Lower leg skin (tissue), 4 donors: ENCODE data around the gene EIF2B1. TPM values are rescaled to one million over a fixed set of nuclear protein-coding genes. Genes with fewer than 3 reads are reported as not detected.
A peak's percentile ranks its signal among the peaks of the same experiment; 100 is the strongest.

Experiments used
- DNase-seq, 2 donors: peaks; one replicate each; pipeline ENCODE4 v3.0.0-alpha.2; 2019; ENCODE audit warnings: low spot score in 2 of 2
- H3K4me3 ChIP-seq: fragments of 200-600 bp; sonication (generic); 2 replicates; pipeline ENCODE4 v1.5.1; 2017; ENCODE audit warnings: mild to moderate bottlenecking, low read depth; ENCODE audit not compliant: poor library complexity, severe bottlenecking
- CTCF ChIP-seq, 3 donors: fragments of 450-650 bp; IDR thresholded peaks; one replicate each; pipeline ENCODE4 v1.5.1; 2016; ENCODE audit warnings: antibody characterized with exemption in 3 of 3, mild to moderate bottlenecking in 3 of 3, moderate library complexity in 2 of 3
- POLR2A ChIP-seq, 2 donors: fragments of 450-650 bp; IDR thresholded peaks; one replicate each; pipeline ENCODE4 v1.6.1; 2016 to 2017; ENCODE audit warnings: antibody characterized with exemption in 2 of 2, mild to moderate bottlenecking in 1 of 2, moderate library complexity in 1 of 2
- WGBS, 2 donors: methylation state at CpG; one replicate each; pipeline ENCODE4 v1.1.5; 2018; 5-methylcytosine and 5-hydroxymethylcytosine counted together
- intact Hi-C: fragments of 100-400 bp; cut with DNase I; formaldehyde crosslinking; loops from one replicate; pipeline ENCODE4 v1.15.0; 2023; ENCODE audit warnings: low total_unique reads
- total RNA-seq, 4 donors: library from RNA; depleted of rRNA; stranded (reverse); fragments of >200 nt; gene quantifications; one replicate each; pipeline ENCODE4 v1.1.0, GENCODE V29; 2016

The EIF2B1 gene
- 100 to 1,000 TPM; 131 to 159 (median 146) TPM for total RNA-seq

- 0 to 1% methylated on average over 20 to 50 of the region's 52 CpGs for WGBS, 2 donors
- peak; percentile 95 to 99 for DNase-seq
- TF ChIP-seq CTCF (IDR thresholded peaks at IDR 0.05) (no peak), POLR2A (IDR thresholded peaks at IDR 0.05) (no peak)
- peak within 1 kb of the TSS; percentile 84 for H3K4me3 ChIP-seq
- intact Hi-C loops, result no loop called here
These were observed at the start of gene EIF2B1, which contains the start of gene GTF2H3 for GRCh38 chr12:123633379-123634141. EIF2B1 (minus strand) TSS chr12:123633686; CDS start chr12:123633557, 129 bp downstream. GTF2H3 (plus strand) TSS chr12:123633829; CDS start chr12:123633860, 31 bp downstream.

DNA sequence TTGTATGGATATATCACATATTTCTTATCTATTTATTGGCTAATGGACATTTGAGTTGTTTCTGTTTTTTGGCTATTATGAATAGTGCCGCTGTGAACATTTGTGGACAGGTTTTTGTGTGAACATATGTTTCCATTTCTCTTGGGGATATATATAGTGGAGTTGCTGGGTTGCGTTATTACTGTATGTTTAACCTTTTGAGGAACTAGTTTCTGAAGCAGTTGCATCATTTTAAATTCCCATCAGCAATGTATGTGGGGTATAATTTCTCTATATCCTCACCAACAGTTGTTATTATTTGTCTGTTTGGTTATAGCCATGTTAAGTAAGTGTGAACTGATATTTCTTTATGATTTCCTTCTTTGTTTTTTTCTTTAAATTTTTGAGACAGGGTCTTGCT, 48.1 kb upstream of the EIF2B1 start:
- TF ChIP-seq POLR2A (IDR thresholded peaks at IDR 0.05) (no peak), CTCF (IDR thresholded peaks at IDR 0.05) (no peak)
- intact Hi-C loops, result no loop called here
- WGBS, 2 donors, result 83 to 84% methylated on average over 2 of the region's 2 CpGs
- DNase-seq, result no peak
- H3K4me3 ChIP-seq, result no peak overlapping the region

GRCh38 chr12:123678981-123679380, 45.5 kb upstream of the EIF2B1 start:
- TF ChIP-seq CTCF (IDR thresholded peaks at IDR 0.05), result no peak
- no peak for TF ChIP-seq POLR2A (IDR thresholded peaks at IDR 0.05)
- H3K4me3 ChIP-seq, result no peak overlapping the region
- no peak for DNase-seq
- intact Hi-C loops, result no loop called here
- 97% methylated on average over 10 of the region's 10 CpGs for WGBS, 2 donors

- DNase-seq, result no peak
- WGBS, 2 donors, result 91 to 93% methylated on average over 9 of the region's 9 CpGs
- H3K4me3 ChIP-seq, result no peak overlapping the region
- intact Hi-C loops, result no loop called here
- no peak for TF ChIP-seq POLR2A (IDR thresholded peaks at IDR 0.05)
- TF ChIP-seq CTCF (IDR thresholded peaks at IDR 0.05), result no peak
These were observed 43.3 kb upstream of the EIF2B1 start for GRCh38 chr12:123676616-123677320.

DNA sequence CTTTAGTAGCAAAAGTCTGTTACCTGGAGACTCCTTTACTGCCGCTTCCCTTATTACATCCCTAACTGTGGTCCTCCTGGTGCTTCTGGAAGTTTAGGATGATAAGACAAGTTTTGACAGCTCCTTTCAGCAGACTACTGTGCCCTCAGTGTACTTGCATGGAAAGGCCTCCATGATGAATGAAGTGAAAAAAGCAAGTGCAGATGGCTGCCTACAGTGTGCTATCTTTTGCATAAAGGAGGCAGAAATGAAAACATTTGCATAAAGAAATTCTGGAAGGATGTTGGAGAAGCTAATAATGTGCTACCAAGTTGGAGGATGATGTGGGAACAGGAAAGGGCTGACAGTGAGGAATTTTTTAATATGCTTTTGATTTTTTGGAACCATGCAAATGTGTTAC, 42.0 kb upstream of the EIF2B1 start:
- 94 to 100% methylated on average over 1 of the region's 1 CpG for WGBS, 2 donors
- intact Hi-C loops, result no loop called here
- no peak overlapping the region for H3K4me3 ChIP-seq
- TF ChIP-seq POLR2A (IDR thresholded peaks at IDR 0.05) (no peak), CTCF (IDR thresholded peaks at IDR 0.05) (no peak)
- no peak for DNase-seq
